ENCODE results near the gene DNTT.

DNTT gene

DNA sequence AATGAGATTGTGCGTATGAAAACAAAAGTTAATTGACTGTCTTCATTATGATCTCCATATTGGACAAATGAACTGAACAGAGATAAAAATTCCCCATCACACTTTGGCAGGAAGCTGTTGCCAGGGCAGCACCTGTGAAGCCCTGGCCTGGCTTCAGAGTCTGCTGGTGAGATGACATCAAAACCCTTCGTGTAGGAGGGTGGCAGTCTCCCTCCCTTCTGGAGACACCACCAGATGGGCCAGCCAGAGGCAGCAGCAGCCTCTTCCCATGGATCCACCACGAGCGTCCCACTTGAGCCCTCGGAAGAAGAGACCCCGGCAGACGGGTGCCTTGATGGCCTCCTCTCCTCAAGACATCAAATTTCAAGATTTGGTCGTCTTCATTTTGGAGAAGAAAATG, at the start of gene DNTT:
DNTT (plus strand) TSS at position 205 of the 400 bp plus-strand sequence; CDS start at position 269, 64 bp downstream.
- no peak for DNase-seq

- no peak for DNase-seq
Observed at GRCh38 chr10:96254976-96255375, 49.3 kb upstream of the DNTT start.

DNA sequence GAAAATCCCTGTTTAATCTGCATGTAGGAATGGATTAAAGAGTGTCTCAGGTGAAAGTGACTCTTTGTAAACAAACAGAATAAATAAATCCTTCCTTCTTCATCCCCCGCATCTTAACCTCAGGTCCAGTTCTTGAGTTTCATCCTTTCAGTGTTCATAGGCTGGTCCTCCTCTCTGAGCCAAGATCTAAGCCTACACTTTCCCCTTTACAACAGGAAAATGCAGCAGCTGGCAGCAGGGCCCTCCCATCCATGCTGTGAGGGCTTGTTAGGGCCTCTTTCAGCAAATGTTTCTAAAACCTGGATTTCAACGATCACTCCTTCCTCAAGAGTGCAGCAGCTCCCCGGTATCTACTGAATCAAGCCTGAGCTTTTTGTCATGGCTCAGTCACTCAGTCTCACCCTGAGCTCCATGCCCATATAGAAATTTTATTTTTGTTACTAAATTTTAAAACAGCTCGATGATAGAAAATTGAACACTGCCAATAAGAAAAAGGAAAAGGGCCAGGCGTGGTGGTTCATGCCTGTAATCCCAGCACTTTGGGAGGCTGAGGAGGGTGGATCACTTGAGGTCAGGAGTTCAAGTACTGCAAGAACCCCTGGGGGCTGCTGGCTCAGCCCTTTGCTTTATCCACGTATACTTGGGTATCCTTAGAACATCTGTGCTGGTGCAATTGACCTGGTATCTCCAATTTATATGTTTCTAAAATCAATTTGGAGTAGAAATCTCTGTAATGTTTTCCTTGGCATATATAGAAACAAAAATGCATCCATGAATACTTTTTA, 48.5 kb upstream of the DNTT start:
- no peak for DNase-seq

- DNase-seq, result no peak
Observed at GRCh38 chr10:96257944-96258343, 46.3 kb upstream of the DNTT start.

DNA sequence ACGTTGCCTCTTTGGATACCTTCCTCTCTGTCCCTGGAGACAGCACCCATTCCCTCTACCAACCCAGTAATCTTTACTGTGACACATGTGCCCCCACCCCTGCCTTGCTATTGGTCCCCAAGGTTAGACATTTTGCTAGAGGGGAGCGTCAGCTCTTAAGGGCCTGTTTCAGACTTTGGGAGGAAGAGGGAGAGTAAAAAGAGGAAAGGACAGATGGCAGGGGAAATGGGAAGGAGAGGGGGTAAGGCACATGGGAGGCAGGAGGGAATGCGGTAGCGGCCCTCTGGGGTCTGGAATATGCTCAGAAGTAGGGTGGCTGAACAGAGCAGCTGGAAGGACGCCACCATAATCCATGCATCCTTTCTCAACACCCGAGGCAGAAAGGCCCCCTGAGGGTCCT, 45.1 kb upstream of the DNTT start:
- DNase-seq, result no peak

DNA sequence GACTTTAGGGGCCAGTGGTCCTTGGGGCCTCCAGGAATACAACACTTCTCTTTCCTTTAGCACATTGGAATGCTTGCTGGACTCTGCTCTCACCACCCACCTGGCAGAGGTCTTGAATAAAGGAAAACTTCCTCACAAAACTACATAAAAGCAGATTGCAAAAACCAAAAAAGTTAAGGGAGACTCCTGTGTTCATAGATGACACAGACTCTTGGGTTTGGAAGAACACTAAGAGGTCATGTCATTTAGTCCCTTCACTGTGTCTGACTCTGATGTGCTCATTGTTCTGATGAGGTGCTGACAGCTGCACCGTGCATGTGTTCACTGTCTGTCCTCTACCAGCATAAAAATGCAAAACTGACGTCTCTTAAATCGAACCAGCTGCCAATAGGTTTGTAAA, 44.2 kb upstream of the DNTT start:
- DNase-seq, result no peak

DNA sequence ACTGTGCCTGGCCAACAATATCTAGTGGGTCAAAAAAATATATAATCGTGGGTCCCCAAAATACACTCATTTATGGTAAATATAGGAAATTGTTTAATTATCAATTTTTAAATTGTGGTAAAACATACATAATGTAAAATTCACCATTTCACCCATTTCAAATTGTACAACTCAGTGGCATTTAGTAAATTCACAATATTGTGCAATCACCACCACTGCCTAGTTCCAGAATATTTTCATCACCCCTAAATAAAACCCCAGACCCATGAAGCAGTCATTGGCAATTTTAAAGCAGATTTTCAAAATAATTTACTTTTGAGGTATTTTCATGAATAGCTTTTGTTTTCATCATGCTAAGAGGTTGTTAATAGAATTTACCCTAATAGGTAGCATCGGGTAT, 43.1 kb upstream of the DNTT start:
- DNase-seq, result no peak

DNA sequence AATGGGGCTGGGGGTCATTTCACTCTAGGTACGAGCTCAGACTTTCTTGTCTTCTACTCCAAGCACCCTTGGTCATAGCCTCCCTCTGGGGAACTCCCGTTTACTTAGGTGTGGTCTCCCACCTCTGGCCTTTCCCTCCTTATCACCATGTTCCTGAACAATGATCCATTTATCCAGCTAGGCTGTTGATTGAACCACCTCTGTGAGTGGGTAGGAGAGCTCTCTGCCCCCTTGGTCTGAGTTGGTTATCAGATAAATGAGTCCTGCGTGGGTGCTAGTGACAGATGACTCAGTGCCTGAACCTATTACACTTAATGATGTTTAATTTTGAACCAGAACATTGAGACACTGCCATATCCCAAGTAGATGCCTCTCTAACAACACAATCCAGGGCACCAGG, 42.3 kb upstream of the DNTT start:
- DNase-seq, result no peak

DNA sequence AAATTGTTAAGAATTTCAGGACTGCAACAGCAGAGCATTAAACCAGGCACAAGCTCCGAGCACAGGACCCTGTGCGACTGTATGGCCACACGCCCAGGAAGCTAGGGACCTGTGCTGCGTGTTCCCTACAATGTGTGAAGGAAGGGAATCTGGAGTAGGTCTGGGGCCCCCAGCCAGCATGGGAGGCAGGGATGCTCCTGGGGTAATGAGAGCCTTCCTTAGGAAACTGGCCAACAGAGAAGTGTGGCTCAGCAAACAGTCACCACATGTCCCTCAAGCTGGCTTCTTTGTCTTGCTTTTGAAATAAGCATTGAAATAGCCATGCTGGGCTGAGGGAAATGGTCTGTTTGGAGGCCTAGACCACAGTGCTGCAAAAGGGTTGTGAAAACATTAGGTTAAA, 41.1 kb upstream of the DNTT start:
- DNase-seq, result no peak

- DNase-seq, result no peak
Observed at GRCh38 chr10:96263669-96264068, 40.6 kb upstream of the DNTT start.

DNA sequence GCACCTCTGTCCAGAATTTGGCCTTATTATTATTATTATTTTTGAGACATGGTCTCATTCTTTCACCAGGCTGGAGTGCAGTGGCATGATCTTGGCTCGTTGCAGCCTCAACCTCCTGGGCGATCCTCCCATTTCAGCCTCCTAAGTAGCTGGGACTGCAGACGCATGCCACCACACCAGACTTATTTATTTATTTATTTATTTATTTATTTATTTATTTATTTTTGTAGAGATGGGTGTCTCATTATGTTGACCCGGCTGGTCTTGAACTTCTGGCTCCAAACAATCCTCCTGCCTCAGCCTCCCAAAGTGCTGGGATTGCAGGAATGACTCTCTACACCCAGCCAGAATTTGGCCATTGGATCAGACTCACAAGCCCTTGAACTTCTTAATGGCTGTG, 39.3 kb upstream of the DNTT start:
- no peak for DNase-seq

- DNase-seq, result no peak
Observed at GRCh38 chr10:96266118-96266770, 38.0 kb upstream of the DNTT start.

GRCh38 chr10:96267234-96267705, 37.0 kb upstream of the DNTT start:
- DNase-seq, result no peak

- no peak for DNase-seq
Observed at GRCh38 chr10:96268341-96268909, 35.8 kb upstream of the DNTT start.

- DNase-seq, result no peak
Observed at GRCh38 chr10:96269438-96270300, 34.6 kb upstream of the DNTT start.

GRCh38 chr10:96270571-96270970, 33.7 kb upstream of the DNTT start:
- no peak for DNase-seq

DNA sequence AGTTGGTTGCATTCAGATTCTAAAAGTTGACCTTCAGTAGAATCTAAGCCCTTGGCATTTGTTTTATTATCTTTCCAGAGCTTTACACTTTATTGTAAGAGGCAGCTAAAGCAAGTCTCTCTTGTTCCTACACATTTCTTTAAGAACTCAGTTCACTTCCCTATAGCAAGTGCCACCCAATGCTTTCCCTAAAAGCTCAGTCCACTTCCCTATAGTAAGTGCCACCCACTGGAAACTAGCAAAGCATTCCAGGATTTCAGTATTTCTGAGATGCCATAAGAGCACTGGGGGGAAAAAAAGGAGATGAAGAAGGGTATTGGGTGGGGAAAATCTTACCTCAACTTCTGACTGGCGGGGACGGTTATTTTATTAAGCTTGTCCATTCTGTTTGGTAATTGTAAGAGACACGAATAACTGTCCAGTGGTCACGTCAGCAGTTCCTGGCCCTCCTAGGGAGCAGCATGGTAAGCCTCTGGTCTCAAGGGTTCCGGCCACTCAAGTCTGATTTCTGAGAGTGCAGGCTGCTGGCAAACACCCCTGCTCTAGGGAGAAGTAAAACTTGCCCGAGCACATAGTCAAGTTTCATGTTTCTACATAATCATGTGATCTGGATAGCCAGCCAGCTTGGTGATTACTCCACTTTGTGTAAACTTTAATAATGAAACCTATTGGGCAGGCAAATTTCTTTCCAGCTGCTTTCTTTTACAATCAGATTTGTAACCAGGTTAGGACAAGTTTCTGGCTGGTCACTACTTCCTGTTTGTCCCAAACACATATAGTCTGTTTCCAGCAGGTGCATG, 33.0 kb upstream of the DNTT start, which contains the start of gene BLNK:
BLNK (minus strand) TSS at position 554 of the 800 bp plus-strand sequence; CDS start at position 383, 171 bp downstream.
- no peak for DNase-seq

DNA sequence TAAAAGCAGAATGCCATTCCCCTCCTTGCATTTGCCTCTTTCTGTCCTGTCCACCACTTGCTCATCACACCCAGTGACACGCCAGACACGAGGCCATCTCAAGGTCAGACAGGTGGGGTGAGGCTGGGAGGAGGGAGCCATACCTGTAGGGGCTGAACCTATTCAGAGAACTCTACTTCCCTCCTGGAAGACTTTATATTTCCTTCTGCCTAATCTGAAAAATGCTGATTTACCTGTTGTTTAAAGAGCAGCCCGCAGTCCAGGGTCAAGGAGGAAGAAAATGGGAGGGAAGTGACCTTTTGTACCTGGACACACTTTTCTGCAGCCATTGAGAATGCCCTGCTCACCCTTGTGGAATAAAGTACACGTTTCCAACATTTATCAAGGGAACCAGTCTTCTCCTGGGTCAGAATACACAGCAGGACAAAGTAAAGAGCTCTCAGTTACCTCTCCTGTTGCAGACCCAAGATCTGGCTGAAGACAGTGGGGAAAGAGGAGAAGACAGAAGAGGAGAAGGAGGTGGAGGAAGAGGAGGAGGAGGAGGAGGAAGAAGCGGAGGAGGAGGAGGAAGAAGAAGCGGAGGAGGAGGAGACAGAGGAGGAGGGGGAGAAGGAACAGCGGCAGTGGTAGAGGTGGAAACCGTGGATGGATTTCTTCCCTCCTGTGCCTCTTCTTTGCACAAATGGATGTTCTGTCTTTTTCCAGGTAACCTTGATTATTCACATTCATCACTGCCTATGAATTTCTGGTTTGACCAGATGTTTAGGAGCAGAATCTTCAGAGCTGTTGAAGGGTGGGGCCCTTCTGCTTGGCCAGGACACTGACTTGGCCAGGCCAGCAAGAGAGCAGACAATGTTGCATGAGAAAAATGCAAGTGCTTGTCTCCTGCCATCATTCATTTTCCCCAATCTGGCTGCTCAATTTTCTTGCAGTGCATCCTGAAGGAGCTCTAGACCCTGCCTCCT, 31.6 kb upstream of the DNTT start:
- DNase-seq, result no peak

DNA sequence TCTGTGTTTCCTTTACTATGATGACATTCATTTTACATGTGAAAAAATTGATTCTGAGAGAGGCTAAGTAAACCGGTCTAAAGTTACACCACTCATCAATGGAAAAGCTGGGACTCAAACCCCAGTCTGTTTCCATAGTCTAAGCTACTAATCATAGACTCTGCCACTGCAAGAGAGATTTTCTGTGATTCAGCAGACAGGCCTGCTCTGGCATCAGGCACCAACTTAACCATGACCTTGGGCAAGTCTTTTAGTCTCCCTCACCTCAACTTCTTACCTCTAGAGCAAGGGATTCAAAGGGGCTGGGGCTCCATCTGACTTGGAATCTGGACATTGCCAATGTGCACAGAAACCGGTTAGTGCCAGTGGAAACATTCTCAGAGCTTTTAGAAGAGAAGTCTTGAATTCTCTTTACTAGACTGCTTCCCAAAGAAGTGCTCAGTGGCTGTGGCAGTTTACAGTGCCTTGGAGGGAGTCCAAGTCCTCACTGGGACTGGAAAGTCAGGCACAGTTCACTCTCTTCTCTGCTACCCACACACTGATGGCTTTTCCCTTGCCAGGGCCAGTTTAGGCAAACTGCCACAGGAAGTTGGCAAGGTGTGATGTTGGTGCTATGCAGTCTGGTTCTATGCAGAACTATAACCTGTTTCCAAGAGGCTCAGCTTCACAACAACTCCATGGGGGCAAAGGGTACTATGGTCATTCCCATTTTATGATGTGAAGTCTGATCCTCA, 28.4 kb upstream of the DNTT start:
- no peak for DNase-seq

DNA sequence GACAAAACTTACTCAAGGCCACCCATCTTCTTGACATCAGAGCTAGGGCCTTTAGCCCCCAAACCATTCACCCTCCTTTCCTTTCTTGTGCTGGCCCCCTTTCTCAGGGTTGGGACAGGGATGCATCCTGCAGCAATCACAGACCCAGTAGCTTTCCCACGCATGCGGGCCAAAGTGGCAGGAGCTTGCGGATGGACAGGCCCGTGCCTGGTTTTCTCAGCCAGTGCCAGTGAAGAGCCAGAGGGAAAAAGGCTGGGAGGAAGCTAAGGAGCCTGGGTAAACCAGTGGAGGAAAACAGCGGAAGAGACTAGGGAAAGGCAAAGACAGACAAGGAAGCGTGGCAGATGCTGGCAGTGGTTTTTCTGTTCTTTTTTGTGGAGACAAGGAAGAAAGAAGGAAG, 27.8 kb upstream of the DNTT start:
- DNase-seq, result no peak

All from cerebellar nuclear complex (tissue), 1 donor.